ENCODE measurements around the gene CMTM4.
"Not testable (repeated sequence)": the region's sequence is repeated elsewhere in the genome, so short reads cannot be mapped to it uniquely, and the experiment has no call there.

CMTM4 gene

GRCh38 chr16:66705790-66706505 lies 9.4 kb upstream of the CMTM4 start:
- no peak for DNase-seq (ENCODE audit: low read depth in 1 of 2, low spot score in 1 of 2)

DNA sequence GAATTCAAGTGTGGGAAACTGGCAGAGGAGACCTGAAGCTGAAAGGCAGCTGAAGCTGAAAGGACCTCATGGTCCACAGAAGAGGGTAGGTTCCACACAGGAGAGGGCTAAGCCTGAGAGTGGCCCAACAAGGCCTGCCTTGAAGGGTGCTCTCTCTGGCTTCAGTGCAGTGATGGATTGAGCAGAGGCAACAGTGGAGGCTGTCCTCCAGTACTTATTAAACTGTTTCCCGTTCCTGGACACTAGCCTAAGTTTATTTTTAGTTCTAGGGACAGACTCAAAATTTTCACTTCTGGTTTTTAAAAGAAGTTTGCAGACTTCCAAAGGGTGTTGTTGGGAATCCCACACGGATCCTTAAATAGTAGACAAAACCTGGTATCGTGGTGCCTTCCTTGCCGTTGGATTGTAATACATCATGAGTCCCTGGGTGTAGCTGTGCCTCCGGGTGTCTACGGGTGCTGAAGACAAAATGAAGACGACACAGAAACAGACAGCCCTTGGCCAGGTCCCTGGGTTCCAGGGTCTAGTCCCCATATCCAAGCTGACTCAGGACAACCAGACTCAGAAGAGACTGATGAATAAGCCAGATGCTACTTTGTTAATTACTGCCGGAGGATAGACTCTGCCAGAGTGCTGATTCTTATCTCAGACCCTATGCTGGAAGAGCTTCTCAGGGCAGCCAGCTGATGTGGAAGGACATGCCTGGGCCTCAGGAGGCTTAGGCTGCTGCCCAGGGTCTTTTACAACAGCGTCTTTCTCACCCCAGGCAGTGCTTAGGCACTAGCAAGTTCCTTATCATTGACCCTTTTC lies 7.1 kb upstream of the CMTM4 start:
- DNase-seq (ENCODE audit: low read depth in 1 of 2, low spot score in 1 of 2): no peak

GRCh38 chr16:66701516-66701915 lies 5.0 kb upstream of the CMTM4 start:
- DNase-seq (ENCODE audit: low read depth in 1 of 2, low spot score in 1 of 2): no peak

DNA sequence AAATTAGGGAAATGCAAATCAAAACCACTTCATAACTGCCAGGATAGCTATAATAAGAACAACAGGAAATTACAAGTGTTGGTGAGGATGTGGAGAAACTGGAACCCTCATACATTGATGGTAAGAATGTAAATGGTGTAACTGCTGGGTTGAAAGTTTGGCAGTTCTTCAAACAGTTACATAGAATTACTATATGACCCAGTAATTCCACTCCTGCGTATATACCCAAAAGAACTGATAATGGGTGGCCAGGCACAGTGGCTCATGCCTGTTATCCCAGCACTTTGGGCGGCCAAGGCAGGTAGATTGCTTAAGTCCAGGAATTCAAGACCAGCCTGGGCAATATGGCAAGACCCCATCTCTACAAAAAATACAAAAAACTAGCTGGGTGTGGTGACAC lies 4.5 kb upstream of the CMTM4 start:
- no peak for DNase-seq (ENCODE audit: low read depth in 1 of 2, low spot score in 1 of 2)

GRCh38 chr16:66699898-66700297 lies 3.4 kb upstream of the CMTM4 start:
- DNase-seq (ENCODE audit: low read depth in 1 of 2, low spot score in 1 of 2): no peak

DNA sequence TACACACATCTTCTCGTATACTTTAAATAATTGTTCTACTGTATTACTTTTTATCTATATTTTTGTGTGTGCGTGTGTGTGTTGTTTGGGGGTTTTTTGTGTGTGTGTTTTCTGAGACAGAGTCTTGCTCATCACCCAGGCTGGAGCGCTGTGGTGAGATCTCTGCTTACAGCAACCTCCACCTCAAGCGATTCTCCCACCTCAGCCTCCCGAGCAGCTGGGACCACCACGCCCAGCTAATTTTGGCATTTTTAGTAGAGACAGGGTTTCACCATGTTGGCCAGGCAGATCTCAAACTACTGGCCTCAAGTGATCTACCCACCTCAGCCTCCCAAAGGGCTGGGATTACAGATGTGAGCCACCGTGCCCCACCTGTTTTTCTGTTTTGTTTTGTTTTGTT lies 1.5 kb upstream of the CMTM4 start:
- DNase-seq (ENCODE audit: low read depth in 1 of 2, low spot score in 1 of 2): no peak

DNA sequence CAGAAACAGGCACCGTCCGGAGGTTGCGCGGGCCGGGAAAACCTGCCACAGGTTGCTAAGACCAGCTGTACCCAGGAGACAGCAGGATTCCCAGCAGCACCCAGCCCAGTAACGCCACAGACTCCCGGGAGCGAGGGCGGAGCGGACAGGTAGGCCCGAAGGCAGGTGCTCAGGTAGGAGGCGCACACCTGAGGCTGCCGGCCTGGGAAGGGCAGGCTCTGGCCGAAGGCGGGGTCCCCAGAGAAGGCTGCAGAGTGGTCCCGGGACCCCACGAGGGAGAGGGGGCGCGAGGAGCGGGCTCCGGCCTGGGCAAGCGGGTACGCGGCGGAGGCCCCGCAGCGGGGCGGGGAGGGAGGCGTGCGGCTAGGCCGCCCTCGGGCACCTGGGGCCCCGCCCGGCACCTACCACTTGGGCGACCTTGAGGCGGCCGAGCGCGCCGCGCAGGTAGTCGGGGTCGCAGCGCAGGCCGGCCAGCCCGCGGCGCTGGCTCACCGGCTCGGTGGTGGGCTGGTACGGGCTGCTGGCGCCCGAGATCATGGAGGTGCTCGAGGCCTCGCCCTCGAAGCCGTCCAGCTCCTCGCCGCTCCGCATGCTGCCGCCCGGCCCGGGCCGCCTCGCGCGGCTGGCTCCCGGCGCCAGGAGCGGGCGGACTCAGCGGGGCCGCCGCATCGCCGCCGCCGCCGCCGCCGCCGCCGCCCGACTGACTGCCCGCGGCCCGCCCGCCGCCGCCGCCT lies 441 bp downstream of the CMTM4 start:
- DNase-seq (ENCODE audit: low read depth in 1 of 2, low spot score in 1 of 2): peak in 1 of 2 donors; percentile 4

DNA sequence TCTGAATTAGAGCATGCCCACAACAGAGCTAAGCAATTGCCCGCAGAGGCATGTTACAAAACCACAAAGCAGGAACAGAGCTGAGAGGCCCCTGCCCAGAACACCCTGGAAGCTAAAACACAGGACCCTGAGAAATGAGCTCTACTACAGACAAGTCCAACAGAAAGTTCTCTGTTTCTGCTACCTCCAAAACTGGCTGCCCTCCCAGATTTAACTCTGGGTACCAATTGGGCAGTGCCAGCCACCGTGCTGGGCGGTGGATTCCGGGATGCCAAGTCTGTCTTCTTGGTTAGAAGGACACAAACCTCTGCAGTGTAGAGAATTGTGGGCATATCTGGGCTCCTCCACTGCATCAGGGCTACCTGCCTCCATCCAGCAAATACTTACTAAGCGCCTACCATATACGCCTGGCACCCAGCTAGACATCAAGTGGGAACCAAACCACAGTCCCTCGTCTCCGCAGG lies 1.0 kb downstream of the CMTM4 start:
- no peak for DNase-seq (ENCODE audit: low read depth in 1 of 2, low spot score in 1 of 2)

DNA sequence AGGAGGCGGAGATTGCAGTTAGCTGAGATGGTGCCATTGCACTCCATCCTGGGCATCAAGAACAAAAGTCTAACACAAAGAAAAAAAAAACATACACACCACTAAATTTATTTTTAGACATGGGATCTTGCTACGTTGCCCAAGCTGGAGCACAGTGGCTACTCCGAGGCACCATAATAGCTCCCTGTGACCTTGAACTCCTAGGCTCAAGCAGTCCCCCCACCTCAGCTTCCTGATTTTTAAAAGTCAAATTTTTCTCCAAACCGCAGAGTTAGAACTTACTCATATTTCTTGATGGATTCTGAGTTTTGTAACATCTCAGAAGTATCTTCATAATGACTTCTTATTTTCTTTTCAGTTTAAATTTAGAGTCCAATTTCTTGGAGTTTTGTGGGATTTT lies 3.4 kb downstream of the CMTM4 start:
- no peak for DNase-seq (ENCODE audit: low read depth in 1 of 2, low spot score in 1 of 2)

- no peak for DNase-seq (ENCODE audit: low read depth in 1 of 2, low spot score in 1 of 2)
Measured at GRCh38 chr16:66692341-66692740, 4.2 kb downstream of the CMTM4 start.

DNA sequence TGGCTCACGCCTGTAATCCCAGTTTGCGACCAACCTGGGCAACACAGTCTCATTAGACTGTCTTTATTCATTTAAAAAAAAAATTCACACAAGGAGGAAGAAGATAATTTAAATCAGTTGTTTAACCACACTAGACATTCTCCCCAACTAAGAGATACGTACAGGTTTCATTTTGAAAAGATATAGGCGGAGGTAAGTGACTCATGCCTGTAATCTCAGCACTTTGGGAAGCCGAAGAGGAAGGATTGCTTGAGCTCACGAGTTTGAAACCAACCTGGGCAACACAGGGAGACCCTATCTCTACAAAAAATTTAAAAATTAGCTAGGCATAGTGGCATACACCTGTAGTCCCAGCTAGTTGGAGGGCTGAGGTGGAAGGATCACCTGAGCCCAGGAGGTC lies 5.3 kb downstream of the CMTM4 start:
- DNase-seq (ENCODE audit: low read depth in 1 of 2, low spot score in 1 of 2): no peak

GRCh38 chr16:66690106-66690847 lies 6.3 kb downstream of the CMTM4 start:
- DNase-seq (ENCODE audit: low read depth in 1 of 2, low spot score in 1 of 2): no peak

- DNase-seq (ENCODE audit: low read depth in 1 of 2, low spot score in 1 of 2): no peak
Measured at GRCh38 chr16:66689282-66689681, 7.3 kb downstream of the CMTM4 start.

DNA sequence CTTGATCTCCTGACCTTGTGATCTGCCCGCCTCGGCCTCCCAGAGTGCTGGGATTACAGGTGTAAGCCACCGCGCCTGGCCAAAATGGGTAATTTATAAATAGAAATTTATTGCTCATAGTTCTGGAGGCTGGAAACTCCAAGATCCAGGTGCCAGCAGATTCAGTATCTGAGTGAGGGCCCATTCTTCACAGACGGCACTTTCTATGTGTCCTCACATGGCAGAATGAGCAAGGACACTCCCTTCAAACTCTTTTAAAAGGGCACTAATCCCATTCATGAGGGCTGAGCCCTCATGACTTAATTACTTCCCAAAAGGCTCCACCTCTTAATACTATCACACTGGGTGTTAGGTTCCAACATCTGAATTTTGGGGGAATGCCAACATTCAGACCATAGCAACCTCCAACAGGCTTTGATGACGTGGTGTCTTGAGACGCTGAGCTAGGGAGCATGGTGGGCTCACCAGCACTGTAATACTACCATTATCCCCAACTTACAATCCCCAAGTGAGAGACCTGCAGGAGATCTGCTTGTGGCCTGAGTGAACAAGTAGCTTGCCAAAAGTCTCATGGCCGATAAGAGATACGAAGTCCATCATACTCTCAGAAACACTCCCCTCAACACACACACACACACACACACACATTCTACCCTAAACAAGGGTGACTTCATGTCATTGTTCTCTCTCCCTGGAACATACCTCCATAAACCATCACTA lies 8.5 kb downstream of the CMTM4 start:
- DNase-seq (ENCODE audit: low read depth in 1 of 2, low spot score in 1 of 2): no peak

DNA sequence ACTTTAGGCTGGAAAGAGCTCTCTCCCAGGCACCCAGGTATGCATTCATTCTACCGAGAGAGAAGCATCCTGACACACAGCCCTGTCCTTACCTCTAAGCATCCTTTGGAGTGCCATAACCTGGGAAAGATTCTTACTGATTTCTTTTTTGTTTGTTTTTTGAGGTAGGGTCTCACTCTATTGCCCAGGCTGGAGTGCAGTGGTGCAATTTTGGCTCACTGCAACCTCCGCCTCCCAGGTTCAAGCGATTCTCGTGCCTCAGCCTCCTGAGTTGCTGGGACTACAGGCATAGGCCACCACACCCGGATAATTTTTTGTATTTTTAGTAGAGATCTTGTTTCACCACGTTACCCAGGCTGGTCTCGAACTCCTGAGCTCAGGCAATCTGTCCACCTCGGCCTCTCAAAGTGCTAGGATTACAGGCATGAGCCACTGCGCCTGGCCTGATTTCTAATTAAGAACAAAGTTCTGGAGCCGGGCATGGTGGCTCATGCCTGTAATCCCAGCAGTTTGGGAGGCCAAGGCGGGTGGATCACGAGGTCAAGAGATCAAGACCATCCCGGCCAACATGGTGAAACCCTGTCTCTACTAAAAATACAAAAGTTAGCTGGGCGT lies 10.9 kb downstream of the CMTM4 start:
- DNase-seq (ENCODE audit: low read depth in 1 of 2, low spot score in 1 of 2): not testable (repeated sequence)

DNA sequence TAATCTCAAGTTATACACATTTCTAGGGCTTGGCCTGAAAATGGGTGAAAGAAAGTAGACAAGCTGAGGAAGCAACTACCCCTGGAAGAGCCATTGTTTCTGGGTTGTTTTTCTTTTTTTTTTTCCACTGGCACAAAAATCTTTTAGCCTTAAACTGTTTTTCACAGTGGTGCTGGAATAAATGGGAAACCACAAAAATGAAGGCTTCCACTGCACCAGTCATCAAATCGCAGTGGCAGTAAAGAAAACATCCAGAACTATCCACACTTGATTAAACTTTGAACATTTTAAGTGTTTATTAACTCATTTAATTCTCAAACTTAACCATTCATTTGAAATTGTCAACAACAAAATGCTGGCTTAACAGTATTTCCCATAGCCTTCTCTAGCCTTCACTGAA lies 14.3 kb downstream of the CMTM4 start:
- no peak for DNase-seq (ENCODE audit: low read depth in 1 of 2, low spot score in 1 of 2)

GRCh38 chr16:66681676-66682075 lies 14.9 kb downstream of the CMTM4 start:
- DNase-seq (ENCODE audit: low read depth in 1 of 2, low spot score in 1 of 2): no peak

DNA sequence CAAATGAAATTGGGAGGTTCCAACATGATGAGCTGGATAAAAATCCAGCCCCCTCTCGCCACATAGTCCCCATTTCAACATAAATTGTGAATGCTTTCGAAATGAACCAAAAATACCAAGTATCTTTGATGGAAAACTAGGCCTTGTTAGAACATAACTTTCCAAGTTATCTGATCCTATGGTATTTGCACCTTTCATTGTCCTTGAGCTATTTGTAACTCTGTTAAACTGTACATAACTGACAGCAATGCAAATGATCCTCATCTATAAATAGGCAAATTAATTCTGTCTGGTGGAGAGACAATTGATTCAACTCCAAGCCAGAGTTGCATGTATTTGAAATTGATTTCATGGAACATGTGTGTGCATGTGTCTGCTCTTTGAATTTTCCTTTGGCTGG lies 18.2 kb downstream of the CMTM4 start:
- DNase-seq (ENCODE audit: low read depth in 1 of 2, low spot score in 1 of 2): no peak

GRCh38 chr16:66677836-66678235 lies 18.7 kb downstream of the CMTM4 start:
- DNase-seq (ENCODE audit: low read depth in 1 of 2, low spot score in 1 of 2): no peak

DNA sequence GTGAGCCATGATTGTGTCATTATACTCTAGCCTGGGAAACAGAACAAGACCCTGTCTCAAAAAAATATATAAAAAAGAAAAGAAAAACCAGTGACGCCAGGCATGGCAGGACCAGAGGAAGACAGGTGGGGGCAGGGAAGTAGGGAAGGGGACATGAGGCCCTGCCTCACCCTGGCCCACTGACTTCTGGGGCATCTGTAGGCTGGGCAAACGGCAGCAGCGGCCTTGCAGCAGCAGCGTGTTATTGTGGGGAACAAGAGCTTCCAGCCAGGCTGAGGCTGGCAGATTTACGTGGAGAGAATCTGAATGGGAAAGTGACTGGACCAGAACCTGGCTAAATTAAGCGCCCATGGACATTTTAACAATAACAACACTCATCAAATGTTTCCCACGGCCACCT lies 19.4 kb downstream of the CMTM4 start:
- no peak for DNase-seq (ENCODE audit: low read depth in 1 of 2, low spot score in 1 of 2)
